ENCODE measurements around the gene GASK1B. TPM values are rescaled to one million over a fixed set of nuclear protein-coding genes. Genes with fewer than 3 reads are reported as not detected.

GASK1B gene
- total and polyA plus RNA-seq, 11 donors: 10.0 to 108 (median 66.1) TPM

- intact Hi-C loops (cut with DNase I): loop anchor here in 1 of 10 donors (5.0 kb wide), 1 partner anchor 52 kb away; no protein-coding TSS in a partner anchor
Measured at GRCh38 chr4:158200214-158200613, 27.4 kb upstream of the GASK1B start.

GRCh38 chr4:158197194-158197776, 24.5 kb upstream of the GASK1B start:
- 94 to 96% (median 95%) methylated on average over 5 of the region's 5 CpGs for WGBS, 4 donors
- H3K4me1 ChIP-seq: peaks cover 0 to 13% (median 5%) of the 10 kb centered on the region in 12 donors
- DNase-seq (no peak), ATAC-seq (no peak)
- H3K4me3 ChIP-seq: no peak overlapping the region
- peaks cover 0 to 54% (median 12%) of the 10 kb centered on the region in 9 donors for H3K36me3 ChIP-seq
- no peak overlapping the region for H3K27ac ChIP-seq
- TF ChIP-seq, protein P1, sequence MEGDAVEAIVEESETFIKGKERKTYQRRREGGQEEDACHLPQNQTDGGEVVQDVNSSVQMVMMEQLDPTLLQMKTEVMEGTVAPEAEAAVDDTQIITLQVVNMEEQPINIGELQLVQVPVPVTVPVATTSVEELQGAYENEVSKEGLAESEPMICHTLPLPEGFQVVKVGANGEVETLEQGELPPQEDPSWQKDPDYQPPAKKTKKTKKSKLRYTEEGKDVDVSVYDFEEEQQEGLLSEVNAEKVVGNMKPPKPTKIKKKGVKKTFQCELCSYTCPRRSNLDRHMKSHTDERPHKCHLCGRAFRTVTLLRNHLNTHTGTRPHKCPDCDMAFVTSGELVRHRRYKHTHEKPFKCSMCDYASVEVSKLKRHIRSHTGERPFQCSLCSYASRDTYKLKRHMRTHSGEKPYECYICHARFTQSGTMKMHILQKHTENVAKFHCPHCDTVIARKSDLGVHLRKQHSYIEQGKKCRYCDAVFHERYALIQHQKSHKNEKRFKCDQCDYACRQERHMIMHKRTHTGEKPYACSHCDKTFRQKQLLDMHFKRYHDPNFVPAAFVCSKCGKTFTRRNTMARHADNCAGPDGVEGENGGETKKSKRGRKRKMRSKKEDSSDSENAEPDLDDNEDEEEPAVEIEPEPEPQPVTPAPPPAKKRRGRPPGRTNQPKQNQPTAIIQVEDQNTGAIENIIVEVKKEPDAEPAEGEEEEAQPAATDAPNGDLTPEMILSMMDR (IDR thresholded peaks at IDR 0.05): no peak
- no peaks in the 10 kb centered on the region for H3K27me3 ChIP-seq
- H3K9me3 ChIP-seq: no peaks in the 10 kb centered on the region
- intact Hi-C loops (cut with DNase I): loop anchor here in 4 of 10 donors (5.0 to 10.0 kb wide), 2 partner anchors 55 to 58 kb away; no protein-coding TSS in a partner anchor

More at GRCh38 chr4:158200214-158200613, 27.4 kb upstream of the GASK1B start:
- no peaks in the 10 kb centered on the region for H3K9me3 ChIP-seq
- H3K4me1 ChIP-seq: peaks cover 0 to 14% (median 0%) of the 10 kb centered on the region in 12 donors
- no peak for DNase-seq
- ATAC-seq: no peak
- H3K27me3 ChIP-seq: no peaks in the 10 kb centered on the region
- H3K36me3 ChIP-seq: peaks cover 0 to 69% (median 12%) of the 10 kb centered on the region in 9 donors
- no peak for TF ChIP-seq POLR2A (IDR thresholded peaks at IDR 0.05)
- TF ChIP-seq, protein P1 (IDR thresholded peaks at IDR 0.05): no peak
- H3K27ac ChIP-seq: no peak overlapping the region
- H3K4me3 ChIP-seq: no peak overlapping the region
- 92 to 95% (median 94%) methylated on average over 3 of the region's 3 CpGs for WGBS, 4 donors

- Histone ChIP-seq H3K27ac (no peak overlapping the region), H3K4me3 (no peak overlapping the region), H3K4me1 (peaks cover 0 to 14% (median 5%) of the 10 kb centered on the region in 12 donors), H3K36me3 (peaks cover 0 to 49% (median 19%) of the 10 kb centered on the region in 9 donors), H3K27me3 (no peaks in the 10 kb centered on the region), H3K9me3 (no peaks in the 10 kb centered on the region)
- intact Hi-C loops (cut with DNase I): loop anchor here in 4 of 10 donors (5.0 to 10.0 kb wide), 2 partner anchors 57 to 60 kb away; no protein-coding TSS in a partner anchor
- no peak for DNase-seq
- no peak for TF ChIP-seq POLR2A (IDR thresholded peaks at IDR 0.05)
- TF ChIP-seq, protein P1 (IDR thresholded peaks at IDR 0.05): no peak
- WGBS, 4 donors: 87 to 96% (median 90%) methylated on average over 1 of the region's 1 CpG
- no peak for ATAC-seq
Measured at GRCh38 chr4:158195297-158195696, 22.5 kb upstream of the GASK1B start.

DNA sequence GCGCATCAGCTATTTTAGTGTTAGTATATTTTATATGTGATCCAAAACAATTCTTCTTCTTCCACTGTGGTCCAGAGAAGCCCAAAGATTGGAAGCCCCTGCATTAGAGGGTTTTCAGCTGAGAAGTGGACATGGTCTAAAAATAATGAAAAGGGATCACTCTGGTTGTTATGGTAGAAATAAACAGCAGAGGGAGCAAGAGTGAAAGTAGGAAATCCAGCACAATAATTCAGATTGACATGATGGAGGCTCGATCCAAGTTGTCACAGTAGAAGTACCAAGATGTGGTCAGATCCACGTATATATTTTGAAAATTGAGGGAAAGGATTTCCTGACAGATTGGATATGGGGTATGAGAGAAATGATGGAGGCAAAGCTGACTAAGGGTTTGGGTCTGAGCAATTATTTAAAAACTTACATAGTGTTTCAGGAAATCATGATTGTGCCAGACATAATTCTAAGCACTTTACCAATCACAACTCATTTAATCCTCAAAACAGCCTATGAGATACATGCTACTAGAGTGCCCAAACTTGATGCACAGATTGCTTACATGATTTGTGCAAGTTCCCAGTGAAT, 20.4 kb upstream of the GASK1B start:
- Histone ChIP-seq H3K4me3 (no peak overlapping the region), H3K9me3 (no peaks in the 10 kb centered on the region), H3K36me3 (peaks cover 0 to 47% (median 13%) of the 10 kb centered on the region in 9 donors), H3K27me3 (no peaks in the 10 kb centered on the region), H3K27ac (no peak overlapping the region), H3K4me1 (peaks cover 0 to 14% (median 5%) of the 10 kb centered on the region in 12 donors)
- DNase-seq (no peak), ATAC-seq (peak in 3 of 4 donors; percentile 61 to 81 (median 64))
- WGBS, 4 donors: 34 to 38% (median 36%) methylated on average over 3 of the region's 3 CpGs
- TF ChIP-seq POLR2A (IDR thresholded peaks at IDR 0.05): no peak
- TF ChIP-seq, protein P1 (IDR thresholded peaks at IDR 0.05): peak; percentile 44 to 75 (median 58)
- intact Hi-C loops (cut with DNase I): loop anchor here in 8 of 10 donors (2.0 to 10.0 kb wide), 4 partner anchors 59 to 64 kb away; no protein-coding TSS in a partner anchor

All from heart left ventricle (tissue), 16 donors.